SH-SY5Y (cell line): ENCODE measurements around the gene TMEM45A.

Source experiments
- GATA2 ChIP-seq: IDR thresholded peaks from 2 replicates; pipeline ENCODE4 v1.6.1; 2011; ENCODE audit warnings: mild to moderate bottlenecking, low read depth, low read length
- GATA3 ChIP-seq: IDR thresholded peaks from 2 replicates; pipeline ENCODE4 v1.6.1; 2011; ENCODE audit warnings: low read depth, mild to moderate bottlenecking, low read length, moderate library complexity

DNA sequence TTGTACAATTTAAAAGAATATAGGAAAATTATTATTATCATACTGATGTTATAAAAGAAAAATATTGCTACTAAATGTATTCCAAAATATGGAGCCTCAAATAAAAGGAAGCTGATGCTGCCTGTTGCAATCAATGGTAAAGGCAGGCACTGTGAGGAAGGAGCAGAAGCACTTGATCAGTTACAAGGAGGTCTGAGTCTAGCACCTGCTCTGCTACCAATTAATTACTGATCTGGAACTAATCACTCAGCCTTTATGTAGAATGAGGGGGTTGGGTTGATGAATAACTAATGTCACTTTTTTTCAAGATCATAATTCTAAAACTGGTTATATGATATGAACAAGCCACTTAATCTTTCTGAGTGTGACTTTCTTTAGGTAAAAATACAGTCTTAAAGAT, 122.5 kb downstream of the TMEM45A start:
- no peak for TF ChIP-seq GATA2
- TF ChIP-seq GATA3 = no peak
